ENCODE measurements around the gene CHAF1A.
A peak's percentile ranks its signal among the peaks of the same experiment; 100 is the strongest.

The CHAF1A gene

DNA sequence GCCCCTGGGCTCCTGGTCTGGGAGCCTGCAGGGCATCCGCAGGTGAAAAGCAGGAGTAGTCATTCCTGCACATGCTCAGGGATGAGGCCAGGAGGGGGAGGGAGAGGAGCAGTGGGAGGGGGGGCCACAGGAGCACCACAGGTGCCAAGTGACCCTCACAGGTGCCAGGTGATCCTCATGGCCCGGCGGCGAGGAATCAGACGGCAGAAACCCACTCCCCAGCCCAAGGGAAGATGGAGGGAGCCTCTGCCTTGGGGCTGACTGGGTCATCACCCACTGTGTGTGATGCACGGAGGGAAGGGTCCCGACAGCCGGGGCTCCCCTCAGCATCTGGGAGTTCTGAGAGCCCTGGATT, 29.4 kb upstream of the CHAF1A start:
- no peak for DNase-seq (ENCODE audit: low read depth, low spot score)
- ChIA-PET POLR2A (interaction anchor here (0.6 kb wide), 1 partner anchor 21 kb away, joined by 3 read pairs; no protein-coding TSS in a partner anchor), CTCF (interaction anchor here (0.9 to 6.9 kb wide), 5 partner anchors 10 to 29 kb away, joined by 3 to 82 read pairs (median 3); partner anchors contain the start of genes CHAF1A and SH3GL1)

DNA sequence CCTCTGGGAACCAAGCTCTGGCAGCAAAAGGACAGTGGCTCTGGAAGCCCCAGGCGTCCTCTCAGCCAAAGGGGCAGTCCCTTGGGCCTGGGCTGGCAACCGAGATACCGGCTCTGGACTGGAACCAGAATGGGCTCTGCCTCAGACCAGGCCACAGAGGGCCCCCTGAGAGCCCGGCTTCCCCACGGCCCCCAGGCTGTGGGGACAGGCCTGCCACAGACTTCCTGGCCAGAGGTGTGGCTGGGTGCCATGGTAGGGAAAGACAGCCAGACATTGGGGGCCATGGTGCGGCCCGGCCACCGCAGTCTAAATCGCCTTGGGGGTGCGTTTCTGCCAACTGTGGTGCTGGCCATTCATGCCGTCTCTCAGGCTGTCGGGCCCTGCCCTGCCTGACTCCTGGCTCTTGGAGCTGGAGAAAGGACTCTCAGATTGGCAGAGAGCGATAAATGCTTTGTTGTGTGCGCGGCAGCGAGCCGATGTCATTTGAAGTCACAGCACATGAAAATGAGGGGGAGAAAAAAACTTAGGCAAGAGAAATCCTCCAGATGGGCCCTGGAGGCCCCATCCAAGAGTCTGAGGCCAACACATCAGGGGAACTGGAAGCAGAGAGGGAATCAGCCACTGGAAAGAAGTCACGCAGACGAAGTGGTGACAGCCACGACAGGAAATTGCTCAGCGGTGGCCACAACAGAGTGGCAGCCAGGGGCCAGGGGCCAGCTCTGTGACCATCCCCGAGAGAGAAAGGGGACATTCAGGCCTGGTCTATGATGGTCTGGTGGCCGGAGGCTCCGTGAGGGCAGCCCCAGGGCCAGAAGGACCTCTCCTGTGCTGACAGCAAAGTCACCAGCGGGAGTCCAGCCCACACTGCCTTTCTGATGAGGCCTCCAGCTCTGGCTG, 28.6 kb upstream of the CHAF1A start:
- ChIA-PET CTCF (interaction anchor here (0.7 to 7.5 kb wide), 7 partner anchors 11 to 31 kb away, joined by 3 to 82 read pairs (median 4); partner anchors contain the start of genes CHAF1A and SH3GL1), POLR2A (no interaction called here)
- TF ChIP-seq, protein P1, sequence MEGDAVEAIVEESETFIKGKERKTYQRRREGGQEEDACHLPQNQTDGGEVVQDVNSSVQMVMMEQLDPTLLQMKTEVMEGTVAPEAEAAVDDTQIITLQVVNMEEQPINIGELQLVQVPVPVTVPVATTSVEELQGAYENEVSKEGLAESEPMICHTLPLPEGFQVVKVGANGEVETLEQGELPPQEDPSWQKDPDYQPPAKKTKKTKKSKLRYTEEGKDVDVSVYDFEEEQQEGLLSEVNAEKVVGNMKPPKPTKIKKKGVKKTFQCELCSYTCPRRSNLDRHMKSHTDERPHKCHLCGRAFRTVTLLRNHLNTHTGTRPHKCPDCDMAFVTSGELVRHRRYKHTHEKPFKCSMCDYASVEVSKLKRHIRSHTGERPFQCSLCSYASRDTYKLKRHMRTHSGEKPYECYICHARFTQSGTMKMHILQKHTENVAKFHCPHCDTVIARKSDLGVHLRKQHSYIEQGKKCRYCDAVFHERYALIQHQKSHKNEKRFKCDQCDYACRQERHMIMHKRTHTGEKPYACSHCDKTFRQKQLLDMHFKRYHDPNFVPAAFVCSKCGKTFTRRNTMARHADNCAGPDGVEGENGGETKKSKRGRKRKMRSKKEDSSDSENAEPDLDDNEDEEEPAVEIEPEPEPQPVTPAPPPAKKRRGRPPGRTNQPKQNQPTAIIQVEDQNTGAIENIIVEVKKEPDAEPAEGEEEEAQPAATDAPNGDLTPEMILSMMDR (IDR thresholded peaks at IDR 0.05; ENCODE audit: insufficient read depth, low read length, missing control alignments), result no peak
- no peak overlapping the region for H3K4me3 ChIP-seq (ENCODE audit: low read depth, low read length)
- DNase-seq (ENCODE audit: low read depth, low spot score), result no peak

More for the DNA sequence above, 29.4 kb upstream of the CHAF1A start:
- H3K4me3 ChIP-seq (ENCODE audit: low read depth, low read length), result no peak overlapping the region
- TF ChIP-seq, protein P1 (IDR thresholded peaks at IDR 0.05; ENCODE audit: insufficient read depth, low read length, missing control alignments), result no peak

DNA sequence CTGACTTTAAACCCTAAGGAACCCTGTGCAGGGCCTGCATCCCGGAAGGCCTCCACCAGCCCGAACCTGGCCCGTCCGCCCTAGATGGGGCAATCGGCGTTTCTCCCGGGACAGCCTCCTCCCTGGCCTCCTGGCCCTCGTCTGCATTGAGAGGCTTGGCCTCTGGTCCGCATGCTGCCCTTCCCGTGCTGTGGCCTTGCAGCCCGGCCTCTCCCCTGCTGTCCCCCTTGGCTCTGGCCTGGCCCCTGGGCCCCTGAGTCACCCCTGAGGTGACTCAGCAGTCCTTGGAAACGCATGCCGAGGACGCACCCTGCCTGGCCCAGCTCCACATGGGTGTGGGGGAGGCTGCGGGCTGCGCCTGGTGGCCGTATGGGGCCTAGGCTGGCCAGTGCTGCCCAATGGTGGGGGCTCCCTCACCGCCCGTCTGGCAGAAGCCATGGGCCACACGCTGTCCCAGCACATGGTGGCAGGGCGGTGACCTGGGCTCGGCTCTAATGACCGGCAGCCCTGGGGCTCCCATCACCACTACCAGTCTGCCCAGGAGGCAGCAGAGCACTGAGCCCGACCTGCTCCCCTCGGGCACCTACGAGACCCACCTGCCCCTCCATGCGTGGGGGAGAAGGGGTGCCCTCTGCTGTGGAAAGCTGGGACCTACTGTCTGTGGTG, 27.8 kb upstream of the CHAF1A start:
- H3K4me3 ChIP-seq (ENCODE audit: low read depth, low read length), result peak overlapping the region; percentile 8
- CTCF ChIA-PET, result interaction anchor here (0.7 to 7.5 kb wide), 13 partner anchors 9 to 32 kb away, joined by 3 to 82 read pairs (median 4); partner anchors contain the start of genes CHAF1A and SH3GL1
- POLR2A ChIA-PET, result interaction anchor here (0.9 to 1.2 kb wide), 2 partner anchors 11 to 81 kb away, joined by 3 read pairs; no protein-coding TSS in a partner anchor
- TF ChIP-seq, protein P1 (IDR thresholded peaks at IDR 0.05; ENCODE audit: insufficient read depth, low read length, missing control alignments), result peak; percentile 21
- no peak for DNase-seq (ENCODE audit: low read depth, low spot score)

DNA sequence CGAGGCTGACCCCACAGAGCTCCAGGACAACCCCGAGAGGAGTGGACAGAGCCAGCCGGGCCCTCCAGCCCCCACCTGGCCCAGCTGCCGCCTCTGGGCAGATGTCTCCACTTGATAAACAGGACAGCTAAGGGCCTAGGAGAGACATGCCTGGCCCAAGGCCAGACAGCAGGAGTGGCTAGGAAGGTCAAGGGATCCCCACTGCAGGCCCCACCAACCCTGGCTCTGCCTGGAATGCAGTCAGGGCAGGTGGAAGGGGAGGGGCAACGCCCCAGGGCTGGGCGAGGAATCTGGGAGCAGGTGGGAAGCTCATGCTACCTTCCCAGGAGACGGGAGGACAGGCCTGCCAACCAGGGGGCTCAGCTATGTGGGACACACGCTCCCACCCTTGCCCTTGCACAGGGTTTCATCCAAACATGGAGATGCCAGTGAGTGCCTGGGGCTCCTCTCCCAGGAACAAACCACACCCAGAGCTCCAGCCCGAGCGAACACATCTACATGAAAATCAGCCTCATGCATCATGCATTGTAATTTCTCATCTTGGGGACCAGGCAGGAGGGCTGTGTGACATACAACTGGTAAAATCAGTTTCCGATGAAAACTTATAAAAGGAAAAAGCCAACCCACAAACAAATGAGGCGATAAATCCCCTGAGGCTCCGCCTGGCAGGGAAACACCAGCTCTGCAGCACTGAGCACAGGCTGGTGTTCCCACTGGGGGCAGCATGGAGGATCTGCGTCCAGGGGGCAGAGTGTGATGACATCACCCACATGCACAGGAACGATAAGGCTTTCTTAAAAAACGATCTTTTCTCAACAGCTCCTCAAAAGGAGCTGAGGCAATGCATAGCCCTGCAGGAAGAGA, 27.0 kb upstream of the CHAF1A start:
- DNase-seq (ENCODE audit: low read depth, low spot score), result no peak
- no peak overlapping the region for H3K4me3 ChIP-seq (ENCODE audit: low read depth, low read length)
- CTCF ChIA-PET, result interaction anchor here (0.6 to 7.5 kb wide), 16 partner anchors 8 to 261 kb away, joined by 3 to 82 read pairs (median 6); partner anchors contain the start of genes CHAF1A, MPND and SH3GL1
- TF ChIP-seq, protein P1 (IDR thresholded peaks at IDR 0.05; ENCODE audit: insufficient read depth, low read length, missing control alignments), result peak; percentile 73
- POLR2A ChIA-PET, result interaction anchor here (0.6 to 1.2 kb wide), 5 partner anchors 11 to 80 kb away, joined by 3 to 4 read pairs (median 3); partner anchors contain the start of gene CHAF1A

DNA sequence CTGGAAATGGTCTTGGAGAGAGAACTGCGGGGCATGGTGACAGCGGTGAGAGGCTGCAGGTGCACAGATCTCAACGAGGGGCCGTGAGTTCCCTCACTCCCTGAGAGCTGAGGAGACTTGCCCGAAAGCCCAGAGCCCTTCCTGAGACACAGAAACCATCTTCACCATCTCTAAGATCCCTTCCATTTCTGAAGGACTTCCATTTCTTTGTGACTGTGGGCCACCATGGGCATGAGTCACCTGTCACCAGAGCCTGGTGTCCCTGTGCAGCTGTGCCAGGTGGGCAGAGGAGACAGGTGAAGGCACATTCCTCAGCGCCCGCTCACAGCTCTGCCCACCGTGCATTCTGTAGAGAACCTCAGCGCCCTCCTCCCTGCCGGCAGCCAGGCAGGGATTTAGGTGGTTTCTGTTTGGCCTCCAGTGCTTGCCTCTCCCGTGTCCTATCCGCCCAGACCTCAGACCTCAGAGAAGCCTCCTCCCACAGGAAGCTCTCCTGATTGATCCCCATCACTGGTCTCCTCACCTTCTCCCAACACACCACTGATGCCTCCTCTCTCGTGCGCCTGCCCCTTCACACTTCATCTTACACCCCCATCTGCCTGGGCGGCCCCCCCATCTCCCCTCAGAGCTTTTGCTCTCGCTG, 26.3 kb upstream of the CHAF1A start:
- TF ChIP-seq, protein P1 (IDR thresholded peaks at IDR 0.05; ENCODE audit: insufficient read depth, low read length, missing control alignments), result no peak
- no peak overlapping the region for H3K4me3 ChIP-seq (ENCODE audit: low read depth, low read length)
- CTCF ChIA-PET, result interaction anchor here (0.7 to 7.5 kb wide), 15 partner anchors 9 to 260 kb away, joined by 3 to 82 read pairs (median 6); partner anchors contain the start of genes CHAF1A, MPND and SH3GL1
- DNase-seq (ENCODE audit: low read depth, low spot score), result no peak
- POLR2A ChIA-PET, result interaction anchor here (0.6 to 1.2 kb wide), 3 partner anchors 25 to 34 kb away, joined by 4 read pairs; partner anchors contain the start of gene CHAF1A
